SK-MEL-5 (cell line): ENCODE results near the gene LRRN4CL. TPM values are rescaled to one million over a fixed set of nuclear protein-coding genes. Genes with fewer than 3 reads are reported as not detected.
"Not testable (repeated sequence)": the region's sequence is repeated elsewhere in the genome, so short reads cannot be mapped to it uniquely, and the experiment has no call there.

ENCODE experiments used
- DNase-seq: peaks from one replicate; pipeline ENCODE4 v3.0.0-alpha.2; 2016; ENCODE audit warnings: low read depth, low spot score
- in situ Hi-C: cut with HindIII; loops from 2 replicates; pipeline ENCODE4 v1.10.0; 2016; ENCODE audit warnings: low sequenced_read_pairs, high pct_unique_total_duplicates, low pct_unique_long_range_greater_than_20kb
- total RNA-seq: library from RNA; depleted of rRNA; stranded (reverse); fragments of >200 nt; shearing (Covaris generic); gene quantifications from 2 replicates; pipeline ENCODE4 v1.2.3, GENCODE V29; 2014

Gene LRRN4CL
- total RNA-seq, 1 experiment from 2014 or later, result 1.1 TPM

- DNase-seq, result no peak
- in situ Hi-C loops, result no loop called here
Observed at GRCh38 chr11:62687508-62688396, 1.6 kb downstream of the LRRN4CL start.

- DNase-seq, result no peak
- in situ Hi-C loops, result no loop called here
Observed at GRCh38 chr11:62682518-62682917, 6.8 kb downstream of the LRRN4CL start.

DNA sequence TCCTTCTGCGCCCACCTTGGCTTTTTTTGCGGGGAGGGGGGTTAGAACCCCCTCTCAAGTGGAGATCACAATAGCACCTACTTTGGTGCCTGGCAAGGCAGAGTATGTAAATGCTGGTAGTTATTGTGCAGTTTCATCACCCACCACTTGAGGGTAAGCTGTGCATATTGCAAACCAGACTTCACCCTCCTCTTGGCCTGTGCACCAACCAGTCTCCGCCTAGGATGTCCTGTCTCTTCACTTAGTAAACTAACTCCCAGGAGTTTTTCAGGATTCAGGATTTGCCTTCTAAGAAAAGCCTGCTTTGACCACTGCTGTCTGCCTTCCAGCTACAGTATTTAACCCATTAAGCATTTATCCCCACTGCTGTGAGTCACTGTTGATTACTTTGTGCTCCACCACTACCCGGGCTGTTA is 8.5 kb downstream of the LRRN4CL start:
- peak; percentile 84 for DNase-seq
- in situ Hi-C loops, result no loop called here

- in situ Hi-C loops, result no loop called here
- DNase-seq, result peak; percentile 88
Observed at GRCh38 chr11:62678770-62679696, 10.3 kb downstream of the LRRN4CL start, which contains the start of gene UBXN1. TSS of gene UBXN1 (minus strand) at chr11:62679073. CDS start at chr11:62678923, 150 bp downstream.

- in situ Hi-C loops, result no loop called here
- DNase-seq, result no peak
Observed at GRCh38 chr11:62678433-62678769, 10.9 kb downstream of the LRRN4CL start.

- no peak for DNase-seq
- in situ Hi-C loops, result no loop called here
Observed at GRCh38 chr11:62677714-62678113, 11.6 kb downstream of the LRRN4CL start.

- in situ Hi-C loops, result no loop called here
- DNase-seq, result no peak
Observed at GRCh38 chr11:62677156-62677555, 12.2 kb downstream of the LRRN4CL start.

GRCh38 chr11:62676698-62677097 is 12.6 kb downstream of the LRRN4CL start:
- in situ Hi-C loops, result no loop called here
- DNase-seq, result no peak

GRCh38 chr11:62675415-62675814 is 13.9 kb downstream of the LRRN4CL start:
- DNase-seq, in situ Hi-C loops: not testable (repeated sequence)

DNA sequence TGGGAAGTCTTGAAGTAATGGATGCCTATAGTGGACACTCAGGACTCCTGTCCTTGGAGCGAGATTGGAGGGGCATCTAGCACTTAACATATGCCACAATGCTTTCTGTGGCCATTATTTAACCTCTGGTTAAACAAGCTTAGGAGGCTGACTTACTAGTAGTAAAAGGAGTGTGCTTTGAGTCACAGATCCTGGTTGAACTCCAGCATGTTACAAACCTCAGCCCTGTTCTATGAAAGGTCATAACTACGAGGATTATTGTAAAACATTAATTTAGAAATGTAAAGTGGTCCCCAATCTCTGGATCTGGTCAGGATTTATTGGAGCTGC is 16.2 kb downstream of the LRRN4CL start:
- in situ Hi-C loops, result no loop called here
- DNase-seq, result no peak

GRCh38 chr11:62671608-62672389 is 17.5 kb downstream of the LRRN4CL start, which contains the start of the genes LBHD1 and UQCC3:
TSS of gene LBHD1 (minus strand) at chr11:62672267. CDS start at chr11:62670031, 2,236 bp downstream.
TSS of gene UQCC3 (plus strand) at chr11:62671673. CDS start at chr11:62671746, 73 bp downstream.
- in situ Hi-C loops, result no loop called here
- DNase-seq, result peak; percentile 74

DNA sequence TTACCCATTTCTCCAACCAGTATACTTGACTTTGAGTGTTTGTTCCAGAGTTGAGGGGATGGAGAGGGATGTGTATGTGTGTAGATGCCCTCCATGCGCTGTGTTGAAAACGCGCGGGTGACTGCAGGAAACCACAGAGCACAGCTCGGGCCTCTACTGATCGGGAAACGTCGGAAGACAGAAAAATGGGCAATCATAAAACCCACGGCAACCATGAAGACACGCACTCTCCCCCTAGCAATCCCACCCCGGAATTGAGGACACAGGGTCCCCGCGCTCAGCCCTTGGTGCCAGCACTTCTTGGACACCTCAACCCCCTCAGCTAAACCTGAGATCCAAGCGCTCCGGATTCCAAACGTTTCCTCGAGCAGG is 18.1 kb downstream of the LRRN4CL start:
- in situ Hi-C loops, result no loop called here
- DNase-seq, result peak; percentile 23

GRCh38 chr11:62669420-62670161 is 19.7 kb downstream of the LRRN4CL start:
- in situ Hi-C loops, result no loop called here
- DNase-seq, result no peak

DNA sequence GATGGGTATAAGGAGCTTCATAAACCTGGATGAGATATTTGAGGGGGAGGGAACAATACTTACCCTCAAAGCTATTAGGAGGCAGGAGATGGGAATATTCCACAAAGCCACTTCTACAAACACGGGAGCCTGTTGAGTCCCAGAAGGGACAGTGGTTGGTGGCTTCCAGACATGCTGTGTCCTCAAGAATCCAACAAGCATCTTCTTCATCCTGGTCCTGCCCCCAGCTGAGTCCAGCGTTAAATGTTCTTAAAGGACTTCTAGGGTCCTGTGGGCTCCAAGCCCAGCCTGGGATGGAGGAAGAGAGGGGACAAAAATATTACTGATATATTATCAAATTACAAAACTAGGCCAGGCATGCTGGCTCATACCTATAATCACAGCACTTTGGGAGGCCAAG is 21.9 kb downstream of the LRRN4CL start:
- DNase-seq, result no peak
- in situ Hi-C loops, result no loop called here

DNA sequence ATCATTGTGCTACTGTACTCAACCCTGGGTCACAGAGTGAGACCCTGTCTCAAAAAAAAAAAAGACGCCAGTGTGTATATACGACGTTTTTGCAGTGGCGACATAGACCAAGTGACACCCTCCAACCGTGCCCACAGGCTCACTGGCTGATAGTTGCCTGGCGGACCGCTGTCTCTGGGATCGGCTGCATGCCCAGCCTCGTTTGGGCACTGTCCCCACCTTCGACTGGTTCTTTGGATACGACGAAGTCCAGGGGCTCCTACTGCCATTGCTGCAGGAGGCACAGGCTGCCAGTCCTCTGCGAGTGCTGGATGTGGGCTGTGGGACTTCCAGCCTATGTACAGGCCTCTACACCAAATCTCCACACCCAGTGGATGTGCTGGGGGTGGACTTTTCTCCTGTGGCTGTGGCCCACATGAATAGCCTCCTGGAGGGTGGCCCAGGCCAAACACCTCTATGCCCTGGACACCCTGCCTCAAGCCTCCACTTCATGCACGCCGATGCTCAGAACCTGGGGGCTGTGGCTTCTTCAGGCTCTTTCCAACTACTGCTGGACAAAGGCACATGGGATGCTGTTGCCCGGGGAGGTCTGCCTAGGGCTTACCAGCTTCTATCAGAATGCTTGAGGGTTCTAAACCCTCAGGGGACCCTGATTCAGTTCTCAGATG is 22.9 kb downstream of the LRRN4CL start:
- DNase-seq, result no peak
- in situ Hi-C loops, result no loop called here

DNA sequence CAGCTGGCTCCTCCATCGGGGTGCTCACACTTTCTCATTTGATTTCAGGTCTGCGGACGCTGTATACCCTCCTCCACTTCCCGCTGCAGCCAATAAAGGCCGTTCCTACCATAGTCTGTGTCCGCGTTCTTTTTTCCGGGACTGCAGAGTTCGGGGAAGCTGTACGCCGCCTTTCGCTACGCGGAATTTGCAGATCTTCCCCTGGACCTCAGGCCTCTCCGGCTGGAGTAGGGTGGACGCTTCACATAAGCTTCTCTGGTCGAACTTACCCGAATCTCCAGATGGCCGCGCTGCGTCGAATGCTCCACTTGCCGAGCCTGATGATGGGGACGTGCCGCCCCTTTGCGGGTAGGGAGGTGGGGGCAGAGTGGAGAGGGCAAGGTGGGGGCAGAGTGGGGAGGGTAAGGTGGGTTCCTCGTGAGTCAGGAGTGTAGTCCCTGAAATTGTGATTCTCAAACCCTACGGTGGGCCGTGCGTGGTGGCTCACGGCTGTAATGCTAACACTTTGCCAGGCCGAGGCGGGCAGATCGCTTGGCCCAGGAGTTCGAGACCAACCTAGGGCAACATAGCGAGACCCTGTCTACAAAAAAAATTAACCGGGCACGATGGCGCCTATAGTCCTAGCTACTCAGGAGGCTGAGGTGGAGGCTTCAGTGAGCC is 23.6 kb downstream of the LRRN4CL start:
- no peak for DNase-seq
- in situ Hi-C loops, result no loop called here
